Measurements from ENCODE around the gene SEMA5B. TPM values are rescaled to one million over a fixed set of nuclear protein-coding genes. Genes with fewer than 3 reads are reported as not detected.

SEMA5B gene
- total RNA-seq, 1 donor from 2014 or later: not detected

DNA sequence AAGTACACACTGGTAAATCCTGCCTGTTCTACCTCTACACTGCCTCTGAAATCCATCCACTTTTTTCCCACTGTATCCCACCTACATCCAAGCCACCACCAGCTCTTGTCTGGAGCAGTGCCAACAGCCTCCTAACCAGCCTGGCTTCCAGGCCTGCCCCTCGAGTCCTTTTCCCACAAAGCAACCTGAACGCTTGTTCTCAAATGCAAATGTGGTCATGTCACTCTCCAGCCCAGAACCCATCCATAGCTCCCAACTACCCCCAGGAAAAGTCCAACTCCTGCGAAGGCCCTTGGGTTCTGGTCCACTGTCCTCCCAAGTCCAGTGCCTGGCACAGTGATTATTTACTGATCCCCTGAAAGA, 83.8 kb downstream of the SEMA5B start:
- no peak for DNase-seq

DNA sequence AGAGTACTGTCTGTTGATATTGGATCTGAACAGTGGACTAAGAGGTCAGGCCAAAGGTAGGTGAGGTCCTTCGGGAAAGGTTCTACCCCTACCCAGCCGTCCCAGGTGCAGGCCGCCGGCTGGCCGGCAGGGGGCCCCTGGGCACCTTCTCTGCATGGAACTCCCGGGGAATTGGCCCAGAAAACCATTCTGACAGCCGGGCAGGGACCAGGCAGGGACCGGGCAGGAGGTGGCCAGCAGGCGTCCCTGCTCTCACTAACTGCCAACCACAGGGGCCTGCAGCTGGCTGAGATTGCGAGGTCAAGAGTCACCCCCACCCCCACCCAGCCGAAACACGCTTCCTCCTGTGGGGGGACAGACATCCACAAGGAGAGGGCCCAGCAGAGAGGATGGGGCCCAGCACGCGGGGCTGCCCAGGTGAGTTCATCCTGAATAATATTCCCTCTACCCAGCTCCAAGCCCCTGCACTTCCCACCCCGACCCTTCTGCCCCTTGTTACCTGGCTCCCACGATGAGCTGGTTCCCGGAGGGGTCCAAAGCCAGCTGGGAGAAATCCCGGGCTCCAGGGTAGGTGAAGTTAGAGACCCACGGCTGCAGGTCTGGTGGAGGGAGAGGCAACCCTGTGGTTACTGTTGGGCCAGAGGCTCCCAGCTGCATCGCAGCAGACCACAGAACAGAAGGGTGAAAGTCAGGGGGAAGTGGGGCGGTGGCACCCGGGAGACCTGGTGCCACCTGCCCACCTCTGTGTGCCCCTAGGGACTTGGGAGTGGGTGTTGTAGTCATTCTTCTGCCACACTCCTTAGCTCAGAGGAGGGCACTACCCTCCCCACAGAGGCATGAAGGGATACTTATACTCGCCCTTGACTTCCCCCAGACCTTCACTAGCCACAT, 84.4 kb downstream of the SEMA5B start:
- peak; percentile 76 for DNase-seq

DNA sequence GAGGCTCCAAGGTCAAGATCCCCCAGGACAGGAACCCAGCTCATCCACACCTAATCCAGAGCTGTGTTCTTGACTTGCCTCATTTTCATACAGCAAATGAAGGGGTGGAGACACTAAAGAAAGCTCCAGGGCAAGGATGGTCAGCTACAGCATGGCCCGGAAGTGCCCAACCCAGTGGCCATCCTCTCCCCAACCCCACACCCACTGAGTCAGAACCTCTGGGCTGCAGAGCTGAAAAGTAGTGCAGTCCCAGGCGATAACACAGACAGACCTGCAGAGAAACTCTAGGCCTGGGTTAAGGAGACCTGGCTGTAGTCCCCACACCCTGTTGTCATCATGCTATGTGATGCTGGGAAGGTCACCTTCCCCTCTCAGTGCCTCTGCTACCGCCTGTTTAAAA, 85.3 kb downstream of the SEMA5B start:
- no peak for DNase-seq

DNA sequence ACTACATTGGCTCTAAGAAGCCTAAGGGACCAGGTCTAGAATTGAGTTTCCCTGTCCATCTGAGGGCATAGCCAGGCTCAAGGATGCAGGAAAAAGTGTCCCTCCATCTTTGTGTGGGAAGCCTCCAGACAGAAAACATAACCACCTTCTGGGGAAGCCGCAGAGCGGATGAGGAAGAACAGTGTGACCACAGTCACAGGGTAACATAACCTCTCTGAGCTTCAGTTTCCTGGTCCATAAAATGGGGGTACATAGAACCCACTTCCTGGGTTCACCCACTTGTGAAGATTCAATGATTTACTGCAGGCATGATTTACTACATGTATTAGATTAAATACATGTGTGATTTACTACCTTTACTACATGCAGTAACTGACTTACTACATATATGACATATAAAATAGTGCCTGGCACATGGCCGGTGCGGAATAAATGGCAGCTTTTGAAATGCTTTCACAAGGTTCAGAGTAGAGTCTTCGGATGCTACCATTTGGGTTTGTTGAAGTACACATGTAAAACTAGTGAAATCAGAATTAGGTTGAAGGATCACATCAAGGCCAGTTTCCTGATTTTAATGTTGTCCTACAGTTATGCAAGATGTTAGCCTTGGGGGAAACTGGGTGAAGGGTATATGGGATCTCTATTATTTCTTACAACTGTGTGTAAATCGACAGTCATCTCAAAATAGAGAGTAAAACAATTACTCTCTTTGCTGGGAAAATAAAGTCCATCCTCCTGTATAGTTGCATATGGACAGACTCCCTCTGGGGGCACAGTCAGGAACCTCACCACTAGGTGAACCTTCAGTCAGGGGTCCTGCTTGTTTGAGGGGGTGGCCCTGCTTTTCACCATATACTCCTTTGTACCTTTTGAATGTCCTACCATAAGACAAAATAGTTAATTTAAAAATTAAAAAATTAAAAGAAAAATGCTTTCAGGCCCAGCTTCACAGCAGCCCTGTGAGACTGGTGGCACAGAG, 86.0 kb downstream of the SEMA5B start:
- peak; percentile 43 for DNase-seq

DNA sequence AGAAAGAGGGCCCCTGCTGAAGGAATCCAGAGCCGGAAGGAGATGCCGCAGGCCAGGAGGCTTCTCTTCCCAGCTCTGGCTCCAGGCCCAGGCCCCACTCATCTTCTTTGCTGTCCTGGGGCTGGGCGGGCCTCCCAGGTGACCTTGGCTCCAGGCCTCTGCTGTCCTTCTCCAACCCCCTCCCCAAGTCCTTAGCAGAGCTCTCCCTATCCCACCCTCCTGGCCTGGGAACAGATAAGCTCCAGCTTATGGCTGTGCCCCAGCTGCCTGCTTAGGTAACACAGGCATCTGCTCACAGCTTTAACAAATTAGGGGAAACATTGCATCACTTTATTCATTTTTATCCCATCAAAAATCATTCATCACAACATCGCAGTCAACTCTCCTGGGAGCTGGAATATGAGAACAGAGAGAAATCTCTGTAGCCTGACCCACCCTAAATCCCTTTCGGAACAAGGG, 86.9 kb downstream of the SEMA5B start:
- DNase-seq: no peak

DNA sequence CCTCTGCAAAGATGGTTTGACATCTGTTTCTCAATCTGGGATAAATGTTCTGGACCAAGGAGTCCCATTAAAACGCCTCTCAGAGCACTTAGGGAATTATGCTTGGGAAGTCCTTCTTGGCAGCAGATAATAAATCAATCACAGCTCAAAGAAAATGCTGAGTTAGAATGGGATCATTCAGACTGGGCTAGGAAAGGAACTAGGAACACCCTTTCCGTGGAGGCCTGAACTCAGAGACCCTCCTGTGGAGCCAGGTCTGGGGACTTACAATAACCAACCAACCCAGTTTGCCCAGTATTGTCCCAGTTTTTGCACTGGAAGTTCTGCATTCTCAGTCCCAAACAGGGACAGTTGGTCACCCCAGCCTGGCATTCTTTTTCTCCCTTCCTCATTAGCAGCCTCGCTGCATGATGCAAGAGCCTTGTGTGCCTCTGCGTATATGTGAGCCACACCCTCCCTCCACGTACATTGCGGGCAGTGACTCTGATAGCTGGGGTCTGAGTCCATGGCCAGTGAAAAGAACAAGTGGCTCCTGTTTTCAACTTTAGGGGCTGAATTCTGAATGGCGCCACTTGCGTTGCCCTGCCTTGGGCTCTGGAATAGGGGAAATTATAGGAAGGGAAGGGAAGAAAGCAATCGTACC, 88.7 kb downstream of the SEMA5B start:
- DNase-seq: no peak

DNA sequence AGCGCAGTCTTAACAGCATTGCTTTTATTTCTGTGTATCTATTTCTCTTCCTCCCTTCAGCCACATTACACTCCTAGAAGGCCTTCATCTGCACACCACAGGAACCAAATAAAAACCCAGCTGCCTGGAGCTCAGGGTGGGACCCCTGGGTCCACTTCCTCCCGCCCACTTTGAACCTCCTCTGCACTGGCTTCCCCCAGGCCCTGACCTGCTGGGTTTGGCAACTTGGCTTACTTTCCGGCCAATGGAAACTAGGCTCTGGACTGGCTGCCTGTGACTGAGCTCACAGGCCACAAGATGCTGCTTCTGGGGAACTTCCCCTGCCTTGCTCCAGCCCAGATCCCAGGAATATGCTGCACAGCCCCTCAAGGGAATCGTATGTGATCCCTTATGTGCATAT, 89.8 kb downstream of the SEMA5B start:
- DNase-seq: no peak

DNA sequence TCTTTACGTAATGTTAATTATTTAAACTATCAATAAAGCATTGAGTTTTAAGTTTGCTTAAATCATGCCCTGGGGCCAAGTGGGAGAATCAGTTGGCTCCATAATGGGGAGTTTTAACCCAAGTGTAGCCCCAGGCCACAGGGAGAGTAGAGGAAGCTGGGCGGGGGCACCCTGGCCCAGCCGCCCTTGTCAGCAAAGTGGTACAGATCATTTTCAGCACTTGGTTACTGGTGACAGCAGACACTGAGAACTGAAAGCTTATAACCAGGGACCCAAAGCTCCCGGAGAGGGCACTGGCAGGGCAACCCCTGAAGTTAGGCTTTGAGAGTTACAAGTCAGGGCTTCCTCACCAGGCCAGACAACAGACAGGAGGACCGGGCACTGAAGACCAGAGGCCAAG, 90.6 kb downstream of the SEMA5B start:
- DNase-seq: no peak

DNA sequence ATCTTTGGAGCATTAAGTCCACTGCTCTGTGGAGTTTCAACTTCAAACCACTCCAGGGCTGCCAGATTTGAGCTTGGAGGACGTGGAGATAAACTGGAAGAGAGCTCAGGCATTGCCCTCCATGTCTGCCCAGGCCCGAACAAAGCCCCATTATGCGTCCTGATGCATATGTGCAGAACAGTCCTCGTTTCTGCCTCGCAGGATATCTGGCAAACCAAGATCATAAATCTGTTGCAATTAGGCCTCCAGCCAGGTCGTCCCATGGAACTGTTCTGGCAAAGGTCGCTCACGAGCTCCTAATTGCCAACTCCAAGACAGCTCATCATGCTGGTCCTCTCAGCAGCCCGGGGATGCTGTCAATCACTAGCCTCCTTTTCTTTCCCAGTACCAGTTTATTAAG, 91.2 kb downstream of the SEMA5B start:
- no peak for DNase-seq

DNA sequence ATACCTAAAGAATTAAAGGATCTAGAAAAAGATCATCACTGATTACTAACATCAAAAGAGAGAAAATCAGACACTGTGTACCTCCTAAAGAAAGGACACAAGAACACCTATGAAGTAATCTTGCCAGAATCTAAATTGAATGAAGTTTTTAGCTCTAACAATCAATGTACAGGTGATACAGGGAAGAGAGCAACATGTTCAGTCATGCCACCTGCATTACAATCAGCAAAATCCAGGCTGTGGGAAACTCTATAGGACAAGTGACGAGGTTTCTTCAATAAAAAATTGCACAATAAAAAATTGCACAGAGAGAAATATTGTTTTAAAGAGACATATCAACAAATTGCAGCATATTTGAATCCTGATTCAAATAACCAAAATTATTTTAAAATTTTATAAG, 93.3 kb downstream of the SEMA5B start:
- no peak for DNase-seq

DNA sequence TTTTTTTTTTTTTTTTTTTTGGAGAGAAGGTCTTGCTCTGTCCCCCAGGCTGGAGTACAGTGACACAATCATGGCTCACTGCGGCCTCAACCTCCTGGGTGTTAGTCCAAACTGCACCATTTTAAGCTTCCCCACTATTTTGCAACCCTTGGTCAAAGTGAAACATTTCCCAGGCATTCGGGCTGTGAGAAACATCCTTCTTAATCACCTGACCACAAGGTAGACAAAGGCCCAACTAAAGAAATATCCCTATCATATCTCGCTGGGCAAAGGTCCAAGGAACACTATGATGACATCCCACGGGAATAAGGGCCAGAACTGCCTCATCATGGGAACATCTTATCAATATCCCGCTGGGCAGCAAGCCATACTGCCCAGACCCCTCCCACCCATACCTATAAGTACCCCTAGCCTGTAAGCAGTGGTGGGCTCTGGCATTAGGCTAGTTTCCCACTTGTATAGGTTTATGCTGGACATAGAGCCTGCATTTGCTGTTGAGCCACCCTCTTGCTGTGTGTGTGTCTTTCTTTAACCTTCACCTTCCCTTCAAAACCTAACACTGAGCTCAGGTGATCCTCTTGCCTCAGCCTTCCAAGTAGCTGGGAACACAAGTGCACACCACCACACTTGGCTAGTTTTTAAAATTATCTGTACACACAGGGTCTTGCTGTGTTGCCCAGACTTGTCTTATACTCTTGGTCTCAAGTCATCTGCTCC, 95.2 kb downstream of the SEMA5B start:
- DNase-seq: no peak

DNA sequence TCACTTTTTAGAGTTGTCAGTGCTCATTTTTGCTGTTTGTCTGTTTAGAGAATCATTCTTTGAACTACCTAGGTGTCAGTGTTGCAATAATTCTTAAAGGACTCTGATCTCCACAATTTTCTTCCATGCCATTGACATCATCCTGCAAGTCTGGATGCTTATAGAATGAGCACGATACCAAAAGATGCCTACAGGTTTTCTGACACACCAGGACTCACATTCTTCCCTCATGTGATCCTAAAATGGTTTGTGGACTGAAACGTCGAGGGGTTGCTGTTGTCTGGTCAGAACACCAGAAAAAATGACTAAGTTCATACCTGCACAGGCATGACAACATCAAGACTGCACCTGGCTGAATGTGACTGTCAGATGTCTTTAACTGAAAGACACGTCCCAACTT, 95.9 kb downstream of the SEMA5B start:
- DNase-seq: no peak

DNA sequence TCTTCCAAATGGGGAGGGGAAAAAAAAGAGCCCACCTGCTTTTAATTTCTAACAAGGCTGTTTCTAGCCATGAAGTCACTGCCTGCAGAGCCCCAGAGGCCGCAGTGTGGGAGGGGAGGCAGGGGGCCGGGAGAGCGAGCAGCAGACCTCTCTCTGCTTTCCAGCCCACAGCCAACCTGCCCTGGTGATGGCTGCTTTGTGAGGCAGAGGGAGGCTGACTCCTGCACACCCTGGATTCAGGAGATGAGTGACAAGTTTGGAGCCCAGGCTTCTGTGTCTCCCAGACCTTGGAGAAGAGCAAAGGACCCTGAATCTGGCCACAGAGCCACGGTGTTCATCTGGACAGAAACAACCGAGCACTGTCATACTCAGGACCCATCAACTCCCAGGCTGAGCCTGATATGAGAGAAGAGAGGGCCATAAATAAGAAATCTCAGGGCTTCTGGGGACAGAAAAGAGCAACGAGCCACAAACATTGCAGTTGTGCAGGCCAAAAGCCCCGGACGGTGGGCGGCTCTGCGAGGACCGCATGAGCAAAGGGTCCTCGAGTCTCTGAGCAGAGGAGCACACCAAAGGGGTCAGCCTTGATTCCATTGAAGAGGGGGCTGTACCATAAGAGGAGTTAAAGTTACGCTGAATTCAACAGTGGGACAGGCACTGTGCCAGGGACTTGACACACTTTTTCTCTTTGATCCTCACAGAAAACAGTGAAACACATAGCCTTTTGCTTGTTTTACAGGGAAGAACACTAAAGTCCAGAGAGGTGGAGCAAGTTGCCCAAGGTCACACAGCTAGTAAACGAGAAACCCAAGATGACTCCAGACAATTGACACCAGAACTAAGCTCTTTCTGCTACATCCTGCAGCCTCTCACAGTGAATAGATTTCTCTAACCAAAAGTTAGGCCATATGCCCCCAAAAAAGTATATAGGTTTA, 97.2 kb downstream of the SEMA5B start:
- no peak for DNase-seq

DNA sequence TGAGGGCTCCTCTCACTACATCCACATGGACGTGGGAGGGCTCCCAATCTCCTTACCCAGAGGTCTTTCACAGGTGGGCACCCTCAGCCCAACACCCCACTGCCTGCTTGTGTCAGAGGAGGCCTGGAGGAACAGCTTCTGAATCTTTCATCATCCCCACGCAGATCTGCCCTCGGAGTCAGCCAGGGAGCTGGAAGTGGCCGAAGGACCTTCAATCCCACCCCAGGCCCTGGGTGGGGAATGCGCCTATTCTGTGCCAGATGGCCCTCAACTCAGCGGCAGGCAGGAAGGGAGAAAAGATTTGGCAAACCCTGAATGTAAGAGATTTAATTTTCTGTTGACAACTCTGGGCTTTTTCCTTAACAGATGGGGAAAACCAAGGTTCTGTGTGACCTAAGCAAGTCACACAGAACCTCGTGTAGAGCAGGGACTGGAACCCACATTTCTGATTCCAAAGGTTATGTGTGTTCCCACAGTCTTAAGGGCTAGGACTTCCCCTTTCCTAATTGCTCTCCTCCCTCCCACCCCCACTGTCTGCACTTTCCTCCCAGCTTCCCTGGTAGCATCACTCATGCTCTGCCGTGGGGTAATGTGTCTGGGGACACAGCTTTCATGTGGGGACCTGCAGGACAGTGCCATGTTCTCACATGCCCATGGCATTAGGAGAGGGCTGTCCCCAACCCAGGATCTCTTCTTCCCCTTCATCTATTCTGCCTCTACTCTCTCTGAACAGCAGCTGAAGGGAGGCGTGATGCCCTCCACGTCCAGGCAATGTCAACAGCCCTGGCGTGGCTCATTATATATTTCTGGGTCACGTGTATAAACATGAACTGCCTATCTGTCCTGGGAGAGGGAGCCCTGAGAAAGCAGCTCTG, 98.1 kb downstream of the SEMA5B start:
- DNase-seq: no peak

DNA sequence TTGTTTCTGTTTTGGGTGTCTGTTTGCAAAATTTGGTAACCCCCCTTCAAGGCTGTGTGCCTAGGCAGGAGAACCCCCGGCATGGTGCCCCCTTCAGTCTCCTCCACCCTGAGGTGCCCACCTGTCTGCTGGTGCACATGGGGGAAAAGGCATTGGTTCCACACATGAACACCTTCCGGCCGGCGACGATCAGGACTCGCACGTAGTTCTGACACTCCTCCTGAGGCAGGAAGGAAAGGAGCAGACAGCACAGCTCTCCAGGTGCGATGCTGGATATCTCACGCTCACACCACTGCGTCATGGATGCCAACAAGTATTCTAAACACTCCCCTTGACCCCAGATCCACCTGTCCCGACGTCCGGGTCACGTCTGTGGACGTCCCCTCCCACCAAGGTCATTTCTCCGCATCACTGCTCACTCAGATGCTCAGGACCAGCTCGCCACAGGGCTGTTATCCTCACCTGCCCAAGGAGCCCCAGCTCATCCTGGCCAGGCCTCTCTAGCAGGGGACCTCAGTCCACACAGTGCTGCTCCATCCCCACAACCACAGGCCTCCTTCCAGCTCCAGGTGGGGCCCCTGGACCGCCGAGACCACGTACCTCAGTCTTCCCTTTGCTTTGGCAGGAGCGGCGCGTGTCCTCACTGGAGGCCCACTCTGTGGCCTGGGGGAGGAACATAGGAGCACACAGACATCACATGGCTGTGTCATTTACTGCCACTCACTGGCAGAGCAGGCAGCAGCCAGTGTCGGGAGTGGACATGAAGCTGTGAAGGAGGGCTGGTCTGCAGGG, 99.0 kb downstream of the SEMA5B start:
- no peak for DNase-seq

DNA sequence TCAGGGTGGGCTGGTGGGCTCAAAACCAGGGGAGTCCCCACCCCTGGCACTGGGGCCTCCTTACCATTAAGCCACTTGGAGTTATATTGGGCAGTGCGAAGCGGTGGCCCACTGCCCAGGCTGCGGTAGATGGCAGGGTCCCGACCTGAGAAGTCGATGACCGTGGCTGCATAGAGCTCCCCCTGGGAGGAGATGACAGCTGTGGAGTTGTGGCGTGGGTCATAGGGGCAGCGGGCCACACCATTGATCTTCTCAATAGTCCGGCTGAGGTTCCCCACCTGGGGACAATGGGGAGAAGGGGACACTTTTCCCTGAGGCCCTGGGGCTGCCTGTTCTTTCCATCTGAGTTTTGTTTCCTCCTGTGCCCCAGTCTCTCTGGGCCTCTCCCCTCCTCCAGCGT, 99.8 kb downstream of the SEMA5B start:
- no peak for DNase-seq

DNA sequence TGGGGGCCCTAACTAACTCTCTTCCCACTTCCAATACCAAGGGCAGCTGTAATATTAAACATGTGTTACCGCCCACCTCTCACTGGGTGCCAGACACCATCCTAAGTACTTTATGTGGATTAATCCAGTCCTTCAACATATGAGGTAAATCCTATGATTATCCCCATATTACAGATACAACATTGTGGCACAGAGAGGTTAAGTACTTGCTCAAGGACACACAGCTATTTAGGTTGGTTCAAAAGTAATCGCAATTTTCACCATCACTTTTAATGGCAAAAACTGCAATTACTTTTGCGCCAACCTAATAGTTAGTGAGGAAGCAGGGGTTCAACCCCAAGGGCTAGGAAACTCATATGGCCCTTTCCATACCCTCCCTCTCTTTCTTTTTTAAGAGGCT, 100.8 kb downstream of the SEMA5B start:
- DNase-seq: no peak

DNA sequence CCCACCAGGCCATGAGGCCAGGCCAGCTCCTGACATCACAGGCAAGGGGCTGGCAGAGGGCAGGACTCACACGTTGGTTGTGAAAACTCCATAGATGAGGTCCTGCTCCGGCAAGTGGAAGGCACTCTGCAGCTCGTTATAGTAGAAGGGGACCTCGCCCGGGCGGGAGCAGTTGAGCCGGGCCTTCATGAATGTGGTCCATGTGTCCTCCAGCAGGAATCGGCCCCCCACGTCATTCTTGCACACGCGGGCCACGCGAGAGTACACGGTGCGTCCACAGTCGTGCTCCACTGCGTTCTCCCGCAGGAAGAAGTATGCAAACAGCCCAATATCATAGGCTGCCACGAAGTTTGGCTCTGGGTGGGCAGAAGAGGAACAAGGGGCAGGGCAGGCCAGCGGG, 101.2 kb downstream of the SEMA5B start:
- no peak for DNase-seq

DNA sequence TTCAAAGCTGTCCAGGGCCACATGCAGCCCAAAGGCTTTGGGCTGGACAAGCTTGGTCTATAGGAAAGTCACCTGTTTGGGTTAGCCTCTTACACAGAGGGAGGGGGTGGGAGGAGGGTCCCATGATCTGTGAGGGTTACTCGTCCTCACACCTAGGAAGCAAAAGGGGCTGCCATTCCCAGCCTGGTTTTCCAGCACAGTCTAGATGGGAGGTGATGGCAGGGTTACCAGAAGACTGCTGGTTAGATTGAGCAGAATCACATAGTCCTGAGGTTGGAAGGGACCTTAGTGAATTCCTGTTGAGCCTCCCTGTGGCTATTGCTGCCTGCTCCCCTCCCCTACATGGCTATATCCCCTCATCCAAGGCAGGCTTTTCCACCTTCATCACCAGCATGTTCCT, 101.8 kb downstream of the SEMA5B start:
- DNase-seq: no peak
